ENCODE results near the gene UTS2R. TPM values are rescaled to one million over a fixed set of nuclear protein-coding genes. Genes with fewer than 3 reads are reported as not detected.
"Not testable (repeated sequence)": the region's sequence is repeated elsewhere in the genome, so short reads cannot be mapped to it uniquely, and the experiment has no call there.

UTS2R gene
- total and polyA plus RNA-seq, 12 donors = not detected

DNA sequence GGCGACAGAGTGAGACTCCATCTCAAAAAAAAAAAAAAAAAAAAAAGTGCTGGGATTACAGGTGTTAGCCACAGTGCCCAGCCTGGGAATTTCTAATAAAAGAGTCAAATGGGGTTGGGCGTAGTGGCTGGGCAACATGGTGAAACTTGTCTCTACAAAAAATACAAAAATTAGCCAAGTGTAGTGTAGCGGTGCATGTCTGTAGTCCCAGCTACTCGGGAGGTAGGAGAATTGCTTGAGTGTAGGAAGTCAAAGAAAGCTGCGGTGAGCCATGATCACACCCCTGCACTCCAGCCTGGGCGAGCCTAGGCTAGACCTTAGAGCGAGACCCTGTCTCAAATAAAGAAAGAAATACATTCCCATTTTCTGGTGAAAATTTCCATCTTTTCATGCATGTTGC, 2.4 kb upstream of the UTS2R start:
- Histone ChIP-seq H3K4me3 (no peak overlapping the region), H3K36me3 (replicated peaks in 1 of 2) (no peaks in the 10 kb centered on the region), H3K27ac (no peak overlapping the region), H3K27me3 (peaks cover 44% of the 10 kb centered on the region), H3K4me1 (replicated peaks in 1 of 2) (peaks cover 0 to 13% of the 10 kb centered on the region in 2 donors), H3K9me3 (replicated peaks in 1 of 3) (no peaks in the 10 kb centered on the region)
- TF ChIP-seq, protein P1, sequence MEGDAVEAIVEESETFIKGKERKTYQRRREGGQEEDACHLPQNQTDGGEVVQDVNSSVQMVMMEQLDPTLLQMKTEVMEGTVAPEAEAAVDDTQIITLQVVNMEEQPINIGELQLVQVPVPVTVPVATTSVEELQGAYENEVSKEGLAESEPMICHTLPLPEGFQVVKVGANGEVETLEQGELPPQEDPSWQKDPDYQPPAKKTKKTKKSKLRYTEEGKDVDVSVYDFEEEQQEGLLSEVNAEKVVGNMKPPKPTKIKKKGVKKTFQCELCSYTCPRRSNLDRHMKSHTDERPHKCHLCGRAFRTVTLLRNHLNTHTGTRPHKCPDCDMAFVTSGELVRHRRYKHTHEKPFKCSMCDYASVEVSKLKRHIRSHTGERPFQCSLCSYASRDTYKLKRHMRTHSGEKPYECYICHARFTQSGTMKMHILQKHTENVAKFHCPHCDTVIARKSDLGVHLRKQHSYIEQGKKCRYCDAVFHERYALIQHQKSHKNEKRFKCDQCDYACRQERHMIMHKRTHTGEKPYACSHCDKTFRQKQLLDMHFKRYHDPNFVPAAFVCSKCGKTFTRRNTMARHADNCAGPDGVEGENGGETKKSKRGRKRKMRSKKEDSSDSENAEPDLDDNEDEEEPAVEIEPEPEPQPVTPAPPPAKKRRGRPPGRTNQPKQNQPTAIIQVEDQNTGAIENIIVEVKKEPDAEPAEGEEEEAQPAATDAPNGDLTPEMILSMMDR (IDR thresholded peaks at IDR 0.05) = no peak
- TF ChIP-seq POLR2A (IDR thresholded peaks at IDR 0.05) = no peak
- intact Hi-C loops (cut with DNase I) = no loop called here
- no peak for DNase-seq
- WGBS, 4 donors = 85 to 90% (median 89%) methylated on average over 6 to 7 of the region's 7 CpGs

DNA sequence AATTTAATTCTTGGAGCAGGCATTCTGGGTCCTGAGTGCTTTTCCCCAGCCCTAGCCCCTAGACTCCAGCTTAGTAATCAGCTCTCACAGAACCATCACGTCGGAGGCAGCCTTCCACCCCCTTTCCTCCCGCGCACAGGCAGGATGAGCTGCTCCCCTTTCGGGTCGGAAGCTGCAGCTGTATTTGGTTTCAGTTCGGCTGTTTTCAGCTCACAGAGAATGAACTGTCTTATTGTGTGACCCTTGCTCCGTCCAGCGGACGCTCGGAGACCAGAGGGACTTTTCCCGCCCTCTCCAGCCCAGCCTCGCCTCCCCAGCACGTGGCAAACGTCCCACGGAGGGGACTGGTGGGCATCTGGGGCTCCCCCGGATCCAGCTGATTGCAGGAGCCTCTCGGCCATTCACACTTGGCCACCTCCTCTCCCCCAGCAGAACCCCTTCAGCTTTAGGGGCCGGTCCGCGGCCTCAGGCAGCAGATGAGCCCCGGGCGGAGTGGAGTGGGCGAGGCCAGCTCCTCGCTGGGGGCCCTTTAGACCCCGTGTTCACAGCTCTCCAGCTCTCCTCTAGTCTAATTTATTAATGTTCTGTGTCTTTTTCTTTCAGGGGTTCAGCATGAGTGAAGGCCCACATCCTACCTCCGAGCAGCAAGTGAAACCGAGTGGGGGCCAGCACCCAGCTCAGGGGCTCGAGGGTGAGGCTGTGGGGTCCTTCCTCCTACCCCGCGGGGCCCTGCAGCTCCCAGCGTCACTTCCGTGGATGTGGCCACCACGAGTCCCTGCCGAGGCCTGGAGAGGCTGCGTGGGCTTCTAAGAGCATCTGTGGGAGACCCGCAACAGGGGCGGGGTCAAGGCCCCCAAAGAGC, 863 bp upstream of the UTS2R start:
- 19 to 32% (median 30%) methylated on average over 12 to 38 of the region's 38 CpGs for WGBS, 4 donors
- DNase-seq = no peak
- peaks cover 59% of the 10 kb centered on the region for H3K27me3 ChIP-seq

DNA sequence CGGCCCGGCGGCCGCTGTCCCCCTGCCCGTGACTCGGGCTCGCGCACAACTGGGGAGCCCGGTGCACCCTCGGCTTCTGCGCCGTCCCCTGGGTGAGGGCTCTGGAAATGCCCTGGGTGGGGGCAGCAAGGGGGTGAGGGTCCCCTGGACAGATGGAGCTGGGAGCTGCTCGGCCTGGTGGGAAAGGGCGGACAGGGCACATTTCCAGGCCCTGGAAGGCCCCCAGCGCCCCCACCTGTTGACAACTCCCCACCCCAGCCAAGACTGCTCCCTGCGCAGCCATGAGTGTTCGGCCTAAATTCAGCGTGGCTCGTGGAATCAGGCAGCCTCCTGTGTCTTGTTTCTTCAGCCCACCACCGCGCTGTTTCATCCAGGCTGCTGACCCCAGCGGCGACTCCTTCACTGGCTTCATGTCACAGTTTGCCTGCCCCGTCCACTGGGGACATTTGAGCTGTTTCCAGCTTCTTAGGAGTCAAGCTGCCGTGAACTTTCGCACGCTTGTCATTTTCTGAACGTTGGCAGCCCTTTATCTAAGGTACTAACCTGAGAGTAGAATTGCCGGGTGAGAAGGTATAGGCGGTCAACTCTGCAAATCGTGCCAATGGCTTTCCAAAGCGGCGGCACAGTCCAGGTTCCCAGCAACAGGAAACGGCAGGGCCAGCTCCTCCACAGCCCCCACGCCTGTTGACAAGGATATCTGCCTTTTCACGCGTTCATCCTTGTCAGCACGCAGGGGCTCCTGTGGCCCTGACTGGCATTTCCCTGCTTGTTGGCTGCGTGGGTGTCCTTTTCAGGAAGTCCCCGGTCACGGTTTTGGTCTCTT, 895 bp downstream of the UTS2R start:
- Histone ChIP-seq H3K27me3 (peaks cover 64% of the 10 kb centered on the region), H3K4me3 (no peak overlapping the region), H3K9me3 (replicated peaks in 1 of 3) (no peaks in the 10 kb centered on the region), H3K27ac (no peak overlapping the region), H3K36me3 (replicated peaks in 1 of 2) (no peaks in the 10 kb centered on the region), H3K4me1 (replicated peaks in 1 of 2) (peaks cover 0 to 13% of the 10 kb centered on the region in 2 donors)
- 54 to 69% (median 60%) methylated on average over 26 to 41 of the region's 41 CpGs for WGBS, 4 donors
- intact Hi-C loops (cut with DNase I) = no loop called here
- DNase-seq = no peak
- TF ChIP-seq POLR2A (IDR thresholded peaks at IDR 0.05) = no peak
- TF ChIP-seq, protein P1 (IDR thresholded peaks at IDR 0.05) = no peak

More for the DNA sequence above, 863 bp upstream of the UTS2R start:
- Histone ChIP-seq H3K36me3 (replicated peaks in 1 of 2) (no peaks in the 10 kb centered on the region), H3K27ac (no peak overlapping the region), H3K9me3 (replicated peaks in 1 of 3) (no peaks in the 10 kb centered on the region), H3K4me3 (peak overlapping the region in 1 of 4 donors; percentile 28), H3K4me1 (replicated peaks in 1 of 2) (peaks cover 0 to 13% of the 10 kb centered on the region in 2 donors)
- TF ChIP-seq, protein P1 (IDR thresholded peaks at IDR 0.05) = no peak
- TF ChIP-seq POLR2A (IDR thresholded peaks at IDR 0.05) = no peak
- intact Hi-C loops (cut with DNase I) = no loop called here

DNA sequence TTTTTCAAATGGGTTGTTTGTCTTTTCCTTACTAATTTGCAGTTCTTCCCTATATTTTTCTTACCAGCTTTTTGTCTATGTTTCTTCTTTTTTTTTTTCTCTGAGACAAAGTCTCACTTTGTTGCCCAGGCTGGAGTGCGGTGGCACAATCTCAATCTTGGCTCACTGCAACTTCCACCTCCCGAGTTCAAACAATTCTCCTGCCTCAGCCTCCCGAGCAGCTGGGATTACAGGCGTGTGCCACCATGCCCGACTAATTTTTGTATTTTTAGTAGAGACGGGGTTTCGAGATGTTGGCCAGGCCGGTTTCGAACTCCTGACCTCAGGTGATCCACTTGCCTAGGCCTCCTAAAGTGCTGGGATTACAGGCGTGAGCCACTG, 1.5 kb downstream of the UTS2R start:
- H3K36me3 ChIP-seq (replicated peaks in 1 of 2); DNase-seq; H3K9me3 ChIP-seq (replicated peaks in 1 of 3); H3K27ac ChIP-seq; H3K4me3 ChIP-seq; intact Hi-C loops (cut with DNase I): not testable (repeated sequence)
- peaks cover 0 to 13% of the 10 kb centered on the region in 2 donors for H3K4me1 ChIP-seq (replicated peaks in 1 of 2)
- WGBS, 4 donors = 88 to 92% (median 90%) methylated on average over 10 of the region's 10 CpGs
- peaks cover 67% of the 10 kb centered on the region for H3K27me3 ChIP-seq

Data from adrenal gland (tissue), 12 donors.